Gastrocnemius medialis (tissue), 4 donors: ENCODE data around the gene MAST2. TPM values are rescaled to one million over a fixed set of nuclear protein-coding genes. Genes with fewer than 3 reads are reported as not detected.
A peak's percentile ranks its signal among the peaks of the same experiment; 100 is the strongest.

Source experiments
- ATAC-seq, 2 donors: fragments of 150-250 bp; one replicate each; pipeline ENCODE4 v1.9.1; 2016
- DNase-seq, 2 donors: peaks; one replicate each; pipeline ENCODE4 v3.0.0-alpha.2; 2019
- H3K27ac ChIP-seq, 4 donors: fragments of 200-600 bp; sonication (generic); 1 replicate in 1 of 4; 2 replicates in 3 of 4; pipeline ENCODE4 v1.5.1; 2016 to 2018; ENCODE audit warnings: mild to moderate bottlenecking in 2 of 4, moderate library complexity in 1 of 4
- H3K27me3 ChIP-seq, 3 donors: fragments of 200-600 bp; sonication (generic) in 2 of 3; 1 replicate in 1 of 3; 2 replicates in 2 of 3; pipeline versions ENCODE4 v1.5.1 to v1.6.0; 2016 to 2019; ENCODE audit warnings: mild to moderate bottlenecking in 1 of 3, moderate library complexity in 1 of 3
- H3K36me3 ChIP-seq, 2 donors: fragments of 200-600 bp; sonication (generic) in 1 of 2; one replicate each; pipeline ENCODE4 v1.5.1; 2017 to 2018
- H3K4me1 ChIP-seq, 2 donors: fragments of 200-600 bp; sonication (generic) in 1 of 2; one replicate each; pipeline ENCODE4 v1.5.1; 2016 to 2017; ENCODE audit warnings: mild to moderate bottlenecking in 2 of 2
- H3K4me3 ChIP-seq, 4 donors: fragments of 200-600 bp; sonication (generic) in 3 of 4; 1 replicate in 1 of 4; 2 replicates in 3 of 4; pipeline ENCODE4 v1.5.1; 2016 to 2019; ENCODE audit warnings: mild to moderate bottlenecking in 2 of 4
- H3K9me3 ChIP-seq, 3 donors: fragments of 200-600 bp; sonication (generic) in 2 of 3; 1 replicate in 1 of 3; 2 replicates in 2 of 3; pipeline ENCODE4 v1.5.1; 2016 to 2019
- CTCF ChIP-seq, 5 experiments: fragments of 450-650 bp in 3 of 5; fragments of 200-600 bp in 2 of 5; sonication (generic) in 2 of 5; IDR thresholded peaks in 4 of 5; conservative IDR thresholded peaks in 1 of 5; 1 replicate in 4 of 5; 2 replicates in 1 of 5; pipeline ENCODE4 v1.5.1; 2016 to 2019; ENCODE audit warnings: antibody characterized with exemption in 5 of 5, mild to moderate bottlenecking in 3 of 5, moderate library complexity in 3 of 5
- POLR2A ChIP-seq, 2 donors: fragments of 450-650 bp; IDR thresholded peaks; one replicate each; pipeline ENCODE4 v1.6.1; 2017; ENCODE audit warnings: antibody characterized with exemption in 2 of 2, mild to moderate bottlenecking in 2 of 2, moderate library complexity in 2 of 2
- in situ Hi-C, 4 donors: fragments of 200-750 bp; cut with MboI; loops; one replicate each; pipeline versions ENCODE4 v1.15.0 to v1.8.0; 2017; ENCODE audit warnings: low sequenced_read_pairs in 4 of 4
- intact Hi-C: fragments of 100-400 bp; cut with DNase I; formaldehyde crosslinking; loops from one replicate; pipeline ENCODE4 v1.15.1; 2023; ENCODE audit warnings: low total_unique reads
- total RNA-seq, 4 donors: library from RNA; depleted of rRNA; stranded (reverse); fragments of >200 nt; gene quantifications; one replicate each; pipeline versions ENCODE4 v1.1.0 to v1.2.3, GENCODE V29; 2016

Gene MAST2
- total RNA-seq, 4 donors from 2014 or later: 110 to 195 (median 162) TPM

GRCh38 chr1:46005594-46005993 is 202.2 kb downstream of the MAST2 start:
- TF ChIP-seq CTCF (IDR thresholded peaks at IDR 0.05 in 4 of 5, conservative IDR thresholded peaks at IDR 0.05 in 1 of 5) (no peak), POLR2A (IDR thresholded peaks at IDR 0.05) (no peak)
- Histone ChIP-seq H3K27me3 (no peaks in the 10 kb centered on the region), H3K4me1 (peaks cover 7 to 13% of the 10 kb centered on the region in 2 donors), H3K36me3 (peaks cover 0 to 80% of the 10 kb centered on the region in 2 donors), H3K27ac (peak overlapping the region in 2 of 4 donors; percentile 13 to 53), H3K4me3 (no peak overlapping the region), H3K9me3 (no peaks in the 10 kb centered on the region)
- ATAC-seq: no peak
- intact Hi-C loops: no loop called here
- DNase-seq: no peak
- in situ Hi-C loops: loop anchor here in 1 of 4 donors (10.0 kb wide), 1 partner anchor 61 kb away; no protein-coding TSS in a partner anchor

DNA sequence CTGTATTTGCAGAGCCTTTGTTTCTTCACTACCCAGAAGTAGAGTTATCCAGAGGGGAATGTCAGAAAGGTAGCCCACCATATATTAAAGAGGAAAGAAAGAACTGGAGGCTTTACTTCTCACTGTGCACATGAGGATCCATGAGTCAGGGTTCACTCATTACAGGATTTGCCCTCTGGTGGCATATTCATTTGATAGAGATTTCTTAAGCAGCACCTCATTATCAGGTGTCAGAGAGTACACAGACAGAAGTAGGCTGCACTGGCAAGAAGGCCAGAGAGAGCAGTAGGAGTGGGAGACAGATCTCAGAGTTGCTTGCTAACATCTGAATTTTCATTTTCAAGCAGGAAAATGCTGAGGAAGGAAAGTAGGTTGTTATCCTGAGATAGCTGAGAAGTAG is 205.2 kb downstream of the MAST2 start:
- TF ChIP-seq CTCF (IDR thresholded peaks at IDR 0.05 in 4 of 5, conservative IDR thresholded peaks at IDR 0.05 in 1 of 5): no peak
- no peak for TF ChIP-seq POLR2A (IDR thresholded peaks at IDR 0.05)
- Histone ChIP-seq H3K4me3 (no peak overlapping the region), H3K27ac (peak overlapping the region in 3 of 4 donors; percentile 24 to 60 (median 31)), H3K27me3 (no peaks in the 10 kb centered on the region), H3K4me1 (peaks cover 7 to 13% of the 10 kb centered on the region in 2 donors), H3K36me3 (peaks cover 3 to 97% of the 10 kb centered on the region in 2 donors), H3K9me3 (no peaks in the 10 kb centered on the region)
- ATAC-seq (no peak), DNase-seq (no peak)
- in situ Hi-C loops (loop anchor here in 1 of 4 donors (10.0 kb wide), 1 partner anchor 64 kb away; no protein-coding TSS in a partner anchor), intact Hi-C loops (no loop called here)

DNA sequence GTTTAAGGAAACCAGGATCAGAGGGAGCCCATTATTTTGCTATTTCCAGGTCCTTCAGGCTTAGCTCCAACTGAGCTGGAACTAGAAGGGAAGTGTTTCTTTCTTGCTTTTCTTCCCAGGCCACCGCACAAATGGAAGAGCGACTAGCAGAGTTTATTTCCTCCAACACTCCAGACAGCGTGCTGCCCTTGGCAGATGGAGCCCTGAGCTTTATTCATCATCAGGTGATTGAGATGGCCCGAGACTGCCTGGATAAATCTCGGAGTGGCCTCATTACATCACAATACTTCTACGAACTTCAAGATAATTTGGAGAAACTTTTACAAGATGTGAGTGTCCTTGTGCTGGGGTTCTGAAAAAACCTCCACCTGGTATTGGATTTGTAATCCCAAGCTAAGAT is 207.2 kb downstream of the MAST2 start:
- no peaks in the 10 kb centered on the region for H3K9me3 ChIP-seq
- H3K4me1 ChIP-seq: peaks cover 7 to 13% of the 10 kb centered on the region in 2 donors
- no peaks in the 10 kb centered on the region for H3K27me3 ChIP-seq
- ATAC-seq: peak in 1 of 2 donors; percentile 37
- H3K4me3 ChIP-seq: no peak overlapping the region
- peaks cover 3 to 83% of the 10 kb centered on the region in 2 donors for H3K36me3 ChIP-seq
- no peak for DNase-seq
- in situ Hi-C loops: no loop called here
- TF ChIP-seq POLR2A (IDR thresholded peaks at IDR 0.05) (no peak), CTCF (IDR thresholded peaks at IDR 0.05 in 4 of 5, conservative IDR thresholded peaks at IDR 0.05 in 1 of 5) (no peak)
- intact Hi-C loops: no loop called here
- peak overlapping the region; percentile 27 to 60 (median 42) for H3K27ac ChIP-seq

- peak overlapping the region; percentile 1 to 60 (median 36) for H3K27ac ChIP-seq
- DNase-seq: no peak
- H3K36me3 ChIP-seq: peaks cover 3 to 77% of the 10 kb centered on the region in 2 donors
- H3K9me3 ChIP-seq: no peaks in the 10 kb centered on the region
- no peak overlapping the region for H3K4me3 ChIP-seq
- no peak for ATAC-seq
- H3K4me1 ChIP-seq: peaks cover 7 to 13% of the 10 kb centered on the region in 2 donors
- TF ChIP-seq POLR2A (IDR thresholded peaks at IDR 0.05) (no peak), CTCF (IDR thresholded peaks at IDR 0.05 in 4 of 5, conservative IDR thresholded peaks at IDR 0.05 in 1 of 5) (no peak)
- intact Hi-C loops (no loop called here), in situ Hi-C loops (no loop called here)
- H3K27me3 ChIP-seq: no peaks in the 10 kb centered on the region
Measured at GRCh38 chr1:46011121-46011695, 207.8 kb downstream of the MAST2 start.
